ENCODE results near the gene CTSD.

GRCh38 chr11:1751531-1751921 lies 12.2 kb downstream of the CTSD start:
- TF ChIP-seq CTCF (IDR thresholded peaks at IDR 0.05): no peak
- TF ChIP-seq POLR2A (IDR thresholded peaks at IDR 0.05): peak in 1 of 2 donors; percentile 5

Measured in adrenal gland (tissue), 5 donors.